GM21723 (cell line): ENCODE data around the gene REEP3.

Experiments used
- ATAC-seq: cut with Tn5 transposase; IDR thresholded peaks from one replicate; pipeline ENCODE4 v1.9.1; 2021; ENCODE audit warnings: mild to moderate bottlenecking, moderate library complexity; ENCODE audit not compliant: unreplicated experiment

REEP3 gene

DNA sequence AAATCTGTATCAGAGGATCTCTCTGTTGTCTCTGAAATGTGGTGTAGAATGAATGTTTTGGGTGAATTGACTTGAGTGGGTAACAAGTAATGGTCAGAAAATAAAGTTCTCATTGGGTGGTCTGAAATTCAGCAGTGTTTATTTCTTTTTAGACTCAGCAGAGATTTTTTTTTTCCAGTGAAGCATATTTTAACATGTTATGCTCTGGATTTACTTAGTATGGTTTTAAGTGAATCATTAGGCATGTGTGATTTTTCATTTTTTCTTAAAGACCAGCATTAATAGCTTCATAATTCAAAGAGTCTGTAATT lies 63.5 kb downstream of the REEP3 start:
- no peak for ATAC-seq

DNA sequence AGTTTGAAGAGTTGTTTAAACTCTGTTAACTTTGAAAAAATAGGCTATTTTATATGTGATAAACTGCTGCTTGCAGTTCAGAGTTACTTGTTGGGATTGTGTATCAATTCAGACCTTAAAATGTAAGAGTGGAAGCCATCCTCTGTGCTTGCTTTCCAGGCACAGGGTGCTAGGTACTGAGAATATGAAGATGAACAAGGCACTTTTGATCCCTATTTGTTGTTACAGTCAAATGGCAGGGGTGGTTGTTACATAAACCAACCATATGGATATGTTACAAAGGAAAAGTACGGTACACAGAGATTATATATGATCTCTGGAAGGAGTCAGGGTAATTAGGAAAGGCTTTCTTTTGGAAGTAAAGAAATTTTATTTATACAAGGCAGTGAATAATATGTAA lies 63.8 kb downstream of the REEP3 start:
- ATAC-seq: no peak

DNA sequence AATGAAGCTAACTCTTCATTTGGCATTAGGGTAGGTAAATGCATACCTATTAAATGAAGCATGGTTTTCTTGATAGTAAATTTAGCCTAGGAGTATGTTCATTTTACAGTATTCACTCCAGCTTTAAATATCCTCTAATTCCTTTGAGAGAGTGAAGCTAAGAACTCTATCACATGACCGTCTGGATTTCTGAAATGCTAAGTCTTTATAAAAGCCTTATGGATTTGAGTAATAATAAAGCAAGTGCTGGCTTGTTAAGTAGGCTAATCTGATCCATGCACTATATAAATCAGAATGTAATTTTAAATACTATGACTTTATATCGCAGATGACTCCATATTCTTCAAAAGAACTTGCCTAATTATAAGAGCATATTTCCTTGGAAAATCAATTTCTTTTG lies 64.8 kb downstream of the REEP3 start:
- ATAC-seq: no peak

DNA sequence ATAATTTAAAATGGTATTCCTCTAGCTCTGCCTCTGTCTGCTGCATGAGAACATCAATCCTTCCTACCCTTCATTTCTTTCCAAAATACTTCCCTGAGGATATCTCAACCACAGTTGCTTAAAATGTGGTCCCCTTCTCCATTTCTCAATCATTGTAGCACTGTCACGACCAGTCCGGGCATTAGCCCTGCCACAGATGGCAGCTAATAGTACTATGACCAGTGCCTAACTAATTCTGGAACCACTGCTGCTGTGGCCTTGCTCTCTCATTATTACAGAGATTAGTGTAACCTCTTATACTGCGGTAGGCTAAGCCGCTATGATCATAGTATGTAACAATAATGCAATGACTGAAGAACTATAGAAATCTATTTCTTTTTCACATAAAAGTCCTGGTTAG lies 66.0 kb downstream of the REEP3 start:
- ATAC-seq: no peak

DNA sequence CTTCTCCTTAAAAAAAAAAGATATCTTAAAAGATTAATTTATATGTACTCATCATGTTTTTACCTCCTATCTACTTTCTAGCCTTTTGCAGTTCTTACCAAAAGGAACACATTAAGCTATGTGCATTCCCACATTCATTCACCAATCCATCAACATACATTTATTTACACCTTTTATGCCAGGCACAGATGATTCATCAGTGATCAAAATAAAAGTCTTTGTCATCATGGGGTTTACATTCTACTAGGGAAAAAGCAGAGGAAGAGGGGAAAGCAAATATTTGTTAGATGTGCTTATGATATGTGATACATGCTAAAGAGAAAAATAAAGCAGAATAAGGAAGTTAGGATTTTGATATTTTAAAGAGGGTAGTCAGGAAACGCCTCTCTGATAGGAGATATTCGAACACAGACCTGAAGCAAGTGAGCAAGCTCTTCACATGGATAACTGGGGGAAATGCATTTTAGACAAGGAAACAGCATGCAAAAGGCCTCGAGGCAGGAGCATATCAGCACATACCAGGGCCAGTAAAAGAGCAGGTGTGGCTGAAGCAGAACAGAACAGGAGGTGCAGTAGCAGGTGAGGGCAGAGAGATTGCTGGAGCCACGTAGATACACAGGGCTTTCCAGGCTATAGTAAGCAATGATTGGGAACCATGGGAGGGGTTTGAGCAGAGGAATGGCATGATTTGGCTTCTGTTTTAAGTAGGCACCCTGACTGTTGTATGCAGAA lies 67.4 kb downstream of the REEP3 start:
- ATAC-seq: no peak

GRCh38 chr10:63591600-63592379 lies 70.6 kb downstream of the REEP3 start:
- no peak for ATAC-seq

GRCh38 chr10:63593576-63593975 lies 72.4 kb downstream of the REEP3 start:
- no peak for ATAC-seq

- ATAC-seq: no peak
Measured at GRCh38 chr10:63595072-63595471, 73.9 kb downstream of the REEP3 start.

DNA sequence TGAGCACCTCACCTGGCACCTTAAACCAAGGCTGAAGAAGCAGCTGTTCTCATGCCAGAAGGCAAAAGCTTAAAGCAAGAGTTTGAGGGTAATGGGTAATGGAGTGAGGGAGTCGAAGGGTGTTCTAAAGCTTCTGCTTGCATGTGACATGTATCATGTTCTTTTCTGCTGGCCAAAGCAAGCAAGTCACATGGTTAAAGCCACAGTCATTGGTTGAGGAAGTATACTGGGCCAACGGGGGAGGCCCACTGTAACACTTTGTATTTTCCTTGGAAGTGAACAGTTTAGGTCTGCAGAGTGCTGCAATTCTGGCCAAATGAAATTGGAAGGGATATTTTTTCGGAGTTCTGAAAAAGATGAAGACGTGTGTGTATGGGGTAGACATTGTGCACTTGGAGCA lies 75.7 kb downstream of the REEP3 start:
- ATAC-seq: no peak

DNA sequence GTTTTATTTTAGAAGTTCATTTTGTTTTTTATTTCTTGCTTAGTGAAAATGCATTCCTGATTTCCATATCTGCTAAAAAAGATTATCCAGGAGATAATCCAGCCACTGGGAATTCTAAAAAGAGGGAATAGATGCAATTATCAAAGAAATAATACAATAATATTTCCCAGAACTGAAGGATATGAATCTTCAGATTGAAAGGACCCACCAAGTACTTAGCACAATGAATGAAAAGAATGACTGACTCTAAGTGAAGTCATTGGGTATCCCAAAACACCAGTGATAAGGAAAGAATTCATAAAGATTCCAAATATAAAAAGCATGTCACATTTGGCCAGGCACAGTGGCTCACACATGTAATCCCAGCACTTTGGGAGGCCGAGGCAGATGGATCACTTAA lies 79.3 kb downstream of the REEP3 start:
- ATAC-seq: no peak

DNA sequence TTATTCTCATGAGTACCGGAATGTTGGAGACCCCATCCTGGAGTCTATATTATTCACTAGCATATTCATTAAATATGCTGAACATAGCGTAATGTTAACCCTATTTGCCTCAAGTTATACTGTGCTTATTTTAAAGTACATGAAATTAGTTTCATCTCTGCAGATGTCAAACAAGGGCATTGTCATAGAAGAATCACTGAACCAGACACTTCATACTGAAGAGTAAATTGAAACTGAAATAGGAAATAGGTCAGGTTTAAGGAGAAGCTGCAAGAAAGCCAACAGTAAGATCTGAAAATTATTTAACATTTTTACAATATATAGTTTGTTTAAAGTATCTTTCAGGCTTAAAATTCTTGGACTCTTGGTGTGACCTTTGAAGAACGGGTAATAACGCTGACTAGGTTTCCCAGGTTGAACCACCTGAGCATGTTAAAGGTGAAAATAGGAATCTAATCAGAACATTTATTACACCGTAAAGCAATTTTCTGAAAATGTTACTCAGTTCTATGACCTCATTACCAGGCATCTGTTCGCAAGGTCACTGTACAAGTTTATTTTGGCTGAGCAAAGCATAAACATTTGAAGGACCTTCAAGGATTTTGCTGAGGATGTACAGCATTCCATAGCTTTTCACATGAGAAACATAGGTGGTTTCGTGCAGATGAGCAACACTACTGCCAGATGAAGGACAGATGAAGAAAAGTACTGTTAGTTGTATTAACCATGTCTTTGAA lies 82.7 kb downstream of the REEP3 start:
- peak; percentile 69 for ATAC-seq

GRCh38 chr10:63605197-63605967 lies 84.2 kb downstream of the REEP3 start:
- no peak for ATAC-seq

GRCh38 chr10:63608511-63608910 lies 87.3 kb downstream of the REEP3 start:
- no peak for ATAC-seq

DNA sequence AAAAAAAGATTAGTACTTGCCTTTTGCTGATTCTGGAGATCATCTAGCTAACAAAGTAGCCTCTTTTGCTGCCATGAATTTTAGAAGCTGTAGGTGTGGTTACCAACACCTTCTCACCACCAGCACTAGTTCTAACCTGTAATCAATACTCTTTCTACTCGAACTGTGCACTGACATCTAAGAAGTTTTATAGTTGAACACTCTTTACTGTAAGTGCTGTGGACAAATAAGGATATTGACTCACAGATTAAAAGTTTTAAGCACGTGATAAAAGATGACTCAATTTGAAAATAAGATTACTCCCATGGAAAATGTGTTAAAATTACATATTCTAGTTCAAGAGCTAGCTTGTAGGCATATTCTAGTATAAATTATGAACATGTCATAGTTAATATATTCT lies 89.9 kb downstream of the REEP3 start:
- no peak for ATAC-seq

DNA sequence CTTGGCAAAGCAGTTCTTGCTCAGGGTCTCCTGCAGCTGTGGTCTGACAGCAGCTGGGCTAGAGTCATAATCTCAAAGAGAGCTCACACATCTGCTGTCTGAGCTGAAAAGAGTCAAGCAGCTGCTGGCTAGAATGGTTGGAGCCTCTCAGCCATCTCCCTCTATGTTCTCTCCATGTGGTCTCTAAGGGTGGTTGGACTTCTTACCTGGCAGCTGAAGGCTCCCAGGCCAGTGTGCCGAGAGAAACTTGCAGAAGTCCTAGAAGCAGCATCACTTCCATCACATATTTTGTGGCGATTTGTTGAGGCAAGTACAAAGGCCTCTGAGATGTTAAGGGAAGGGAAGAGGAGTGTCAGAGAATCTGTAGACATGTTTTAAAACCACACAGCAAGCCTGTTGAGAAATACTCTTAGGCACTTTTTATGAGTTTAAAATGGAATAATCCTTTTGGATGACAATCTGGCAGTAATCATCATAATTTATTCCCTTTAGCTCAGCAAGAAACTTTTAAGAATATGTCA lies 93.2 kb downstream of the REEP3 start:
- no peak for ATAC-seq

- ATAC-seq: no peak
Measured at GRCh38 chr10:63618552-63618951, 97.4 kb downstream of the REEP3 start.

GRCh38 chr10:63619426-63619825 lies 98.2 kb downstream of the REEP3 start:
- no peak for ATAC-seq

- ATAC-seq: no peak
Measured at GRCh38 chr10:63622097-63622496, 100.9 kb downstream of the REEP3 start.

GRCh38 chr10:63624701-63625100 lies 103.5 kb downstream of the REEP3 start:
- no peak for ATAC-seq

DNA sequence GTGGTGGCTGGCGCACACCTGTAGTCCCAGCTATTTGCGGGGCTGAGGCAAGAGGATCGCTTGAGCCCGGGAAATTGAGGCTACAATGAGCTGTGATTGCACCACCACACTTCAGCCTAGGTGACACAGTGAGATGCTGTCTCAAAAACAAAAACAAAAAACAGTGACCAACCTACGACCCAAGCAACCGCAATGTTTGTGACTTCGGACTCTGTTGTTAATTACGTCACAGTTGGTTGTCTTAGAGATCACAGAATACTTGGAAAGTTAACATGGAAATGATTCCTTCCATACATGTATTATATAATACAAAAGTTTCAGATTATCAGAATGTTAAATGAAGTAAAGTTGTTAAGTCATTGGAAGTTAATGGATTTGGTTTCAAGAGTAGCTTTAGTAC lies 106.2 kb downstream of the REEP3 start:
- ATAC-seq: no peak

DNA sequence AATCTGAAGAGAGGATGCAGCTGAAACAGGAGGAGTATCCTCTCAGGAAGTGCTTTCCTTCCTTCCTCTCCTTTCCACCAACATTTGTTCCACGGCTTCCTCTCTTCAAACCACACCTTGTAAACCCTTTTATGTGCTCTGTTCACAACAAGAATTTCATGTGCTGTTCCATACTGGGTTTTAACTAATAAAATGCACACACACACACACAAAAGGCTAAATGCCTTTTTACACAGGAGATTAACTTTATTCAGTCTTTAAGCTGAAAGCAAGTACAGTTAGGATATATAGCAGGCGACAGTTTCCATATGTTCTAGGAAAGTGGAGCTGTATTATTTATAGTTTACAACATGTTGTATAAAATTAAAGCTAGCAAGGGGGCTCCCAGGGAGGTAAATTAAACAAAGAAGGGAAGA lies 106.7 kb downstream of the REEP3 start:
- no peak for ATAC-seq
